Activated naive CD8-positive, alpha-beta T cell treated with anti-CD3 and anti-CD28 coated beads, Interleukin-2, amount 10 ng/mL, durations not matched to agents 7 days and 5 days (primary cell): ENCODE data around the gene CLIC3. TPM values are rescaled to one million over a fixed set of nuclear protein-coding genes. Genes with fewer than 3 reads are reported as not detected.

Experiments used
- ATAC-seq: fragments of 150-1000 bp; cut with Tn5 transposase; one replicate; pipeline ENCODE4 v1.10.0; 2021; ENCODE audit warnings: low read depth, moderate library complexity
- POLR2A ChIA-PET: fragments of 350-600 bp; sonication (Branson Sonifier 250); formaldehyde crosslinking; loops from one replicate; lab custom pipeline; 2021; ENCODE audit warnings: antibody characterized with exemption; lab: Charles Lee
- DNase-seq: peaks from one replicate; pipeline ENCODE4 v3.0.0; 2021
- H3K27ac Mint-ChIP-seq: one replicate; pipeline ENCODE4 v1.8.0; 2022; ENCODE audit warnings: mild to moderate bottlenecking, mixed read lengths
- H3K27me3 Mint-ChIP-seq: one replicate; pipeline ENCODE4 v1.8.0; 2022; ENCODE audit warnings: mild to moderate bottlenecking, moderate library complexity, mixed read lengths
- H3K36me3 Mint-ChIP-seq: one replicate; pipeline ENCODE4 v1.8.0; 2021; ENCODE audit warnings: mild to moderate bottlenecking, mixed read lengths
- H3K4me1 Mint-ChIP-seq: one replicate; pipeline ENCODE4 v1.8.0; 2021; ENCODE audit warnings: mixed read lengths
- H3K4me3 Mint-ChIP-seq: one replicate; pipeline ENCODE4 v1.8.0; 2022; ENCODE audit warnings: mild to moderate bottlenecking, moderate library complexity, mixed read lengths
- H3K9me3 Mint-ChIP-seq: one replicate; pipeline ENCODE4 v1.8.0; 2021; ENCODE audit warnings: mixed read lengths
- total RNA-seq, 2 experiments: library from RNA; stranded (reverse); gene quantifications; one replicate each; pipeline ENCODE4 v1.2.3, GENCODE V29; 2021

CLIC3 gene
- total RNA-seq, 2 experiments from 2014 or later: 13.3 to 14.7 TPM

DNA sequence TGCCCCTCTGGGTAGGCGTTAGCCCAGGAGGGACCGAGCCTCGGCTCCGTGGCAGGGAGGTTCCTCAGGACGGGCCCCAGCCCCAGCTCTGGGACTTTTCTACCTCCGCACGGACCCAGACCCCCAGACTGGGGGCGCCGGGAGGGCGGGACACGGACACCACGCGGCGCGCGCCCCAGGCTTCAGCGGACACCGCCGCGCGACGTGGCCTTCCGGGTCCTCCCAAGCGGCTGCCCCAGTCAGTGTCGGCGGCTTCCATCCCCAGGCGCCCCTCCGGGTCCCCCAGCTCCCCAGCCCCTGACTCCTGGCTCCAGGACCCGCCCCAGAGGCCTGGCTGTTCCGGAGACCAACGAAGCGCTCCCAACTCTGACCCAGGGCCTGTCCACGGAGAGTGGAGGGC lies 10.5 kb downstream of the CLIC3 start:
- no peaks in the 10 kb centered on the region for H3K36me3 Mint-ChIP-seq
- no peak overlapping the region for H3K27ac Mint-ChIP-seq
- no peak for DNase-seq
- H3K4me1 Mint-ChIP-seq: peaks cover 3% of the 10 kb centered on the region
- no peak overlapping the region for H3K4me3 Mint-ChIP-seq
- peaks cover 42% of the 10 kb centered on the region for H3K27me3 Mint-ChIP-seq
- POLR2A ChIA-PET: no interaction called here
- ATAC-seq: no peak
- no peaks in the 10 kb centered on the region for H3K9me3 Mint-ChIP-seq

DNA sequence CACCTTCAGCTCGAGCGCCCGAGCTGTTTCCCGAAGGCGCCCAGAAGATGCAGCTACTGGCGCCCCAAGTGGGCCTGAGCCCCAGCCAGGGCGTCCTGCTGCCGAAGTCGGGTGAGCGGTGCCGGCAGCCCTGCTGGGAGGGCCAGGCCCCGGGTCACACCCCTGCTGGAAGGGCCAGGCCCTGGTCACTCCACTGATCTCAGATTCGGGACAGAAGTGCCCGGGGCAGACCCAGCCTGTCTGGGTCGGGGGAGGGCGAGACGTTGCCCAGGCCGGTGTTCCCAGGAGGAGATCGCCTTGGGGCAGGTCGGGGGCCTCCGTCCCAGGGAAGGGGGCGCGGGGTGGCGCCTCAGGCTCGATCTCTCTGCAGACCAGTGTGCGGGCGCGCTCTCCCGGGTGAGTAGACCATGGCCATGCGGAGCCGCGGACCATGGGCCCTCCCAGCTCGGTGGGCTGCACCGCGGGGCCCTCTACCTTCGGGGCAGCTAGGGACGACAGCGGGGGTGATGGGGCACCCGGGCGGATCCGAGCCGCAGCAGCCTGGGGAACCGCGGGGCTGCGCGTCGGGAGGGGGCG lies 11.3 kb downstream of the CLIC3 start:
- Mint-ChIP-seq H3K27me3 (peaks cover 41% of the 10 kb centered on the region), H3K4me3 (no peak overlapping the region), H3K36me3 (no peaks in the 10 kb centered on the region), H3K27ac (no peak overlapping the region), H3K4me1 (peaks cover 3% of the 10 kb centered on the region), H3K9me3 (no peaks in the 10 kb centered on the region)
- ATAC-seq (peak; percentile 23), DNase-seq (no peak)
- POLR2A ChIA-PET: no interaction called here

DNA sequence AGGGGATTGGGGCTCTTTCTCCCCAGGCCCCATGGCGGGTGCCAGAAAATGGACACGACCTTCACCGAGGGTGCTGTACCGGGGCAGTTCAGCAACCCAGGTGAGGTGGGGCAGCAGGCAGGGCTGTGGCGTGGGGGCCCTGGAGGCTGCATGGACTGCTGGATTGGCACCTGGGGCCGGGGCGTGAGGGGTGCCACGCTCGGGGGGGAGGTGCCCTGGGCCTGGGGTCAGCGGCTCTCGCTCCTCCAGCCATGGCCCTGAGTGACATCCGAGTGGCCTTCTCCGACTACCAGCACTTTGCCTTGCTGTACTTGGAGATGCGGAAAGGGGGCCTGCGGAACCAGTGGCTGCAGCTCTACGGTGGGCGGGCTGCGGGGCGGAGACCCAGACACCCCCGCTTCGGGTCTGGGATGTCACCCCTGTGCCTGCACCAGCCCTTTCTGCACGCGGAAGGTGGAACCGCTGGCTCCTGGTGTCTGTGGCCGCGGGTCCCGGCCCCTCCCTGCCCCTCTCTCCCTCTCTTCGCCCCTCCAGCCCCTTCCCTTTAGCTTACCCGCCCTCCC lies 11.8 kb downstream of the CLIC3 start:
- peaks cover 36% of the 10 kb centered on the region for H3K27me3 Mint-ChIP-seq
- H3K27ac Mint-ChIP-seq: no peak overlapping the region
- ATAC-seq: no peak
- H3K9me3 Mint-ChIP-seq: no peaks in the 10 kb centered on the region
- peaks cover 3% of the 10 kb centered on the region for H3K4me1 Mint-ChIP-seq
- POLR2A ChIA-PET: no interaction called here
- no peaks in the 10 kb centered on the region for H3K36me3 Mint-ChIP-seq
- no peak for DNase-seq
- no peak overlapping the region for H3K4me3 Mint-ChIP-seq

DNA sequence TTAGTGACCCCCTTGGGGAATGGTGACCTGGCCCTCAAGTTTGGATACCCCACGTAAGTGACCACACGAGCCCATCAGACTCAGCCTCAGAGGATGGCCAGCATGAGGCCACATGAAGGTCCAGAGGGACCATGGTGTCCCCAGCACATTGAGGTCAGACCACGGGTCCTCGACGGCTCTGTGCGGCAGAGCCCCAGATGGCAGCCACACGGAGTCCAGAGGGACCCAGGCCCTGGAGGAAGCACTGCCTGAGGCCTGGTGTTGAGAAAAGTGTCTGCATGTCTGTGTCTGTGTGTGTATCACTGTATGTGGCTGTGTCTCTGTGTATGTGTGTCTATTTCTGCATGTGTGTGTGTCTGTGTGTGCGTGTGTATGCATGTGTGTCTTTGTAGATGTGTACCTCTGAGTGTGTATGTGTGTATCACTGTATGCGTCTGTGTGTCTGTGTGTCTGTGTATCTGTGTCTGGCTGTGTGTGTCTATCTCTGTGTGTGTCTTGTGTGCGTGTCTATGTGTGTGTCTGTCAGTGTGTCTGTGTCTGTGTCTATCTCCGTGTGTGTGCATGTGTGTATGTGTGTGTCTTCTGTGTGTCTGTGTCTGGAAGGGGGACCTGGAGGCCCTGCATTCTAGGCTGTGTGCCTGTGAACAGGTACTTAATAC lies 12.6 kb downstream of the CLIC3 start:
- POLR2A ChIA-PET: no interaction called here
- Mint-ChIP-seq H3K4me3 (no peak overlapping the region), H3K27ac (no peak overlapping the region)

DNA sequence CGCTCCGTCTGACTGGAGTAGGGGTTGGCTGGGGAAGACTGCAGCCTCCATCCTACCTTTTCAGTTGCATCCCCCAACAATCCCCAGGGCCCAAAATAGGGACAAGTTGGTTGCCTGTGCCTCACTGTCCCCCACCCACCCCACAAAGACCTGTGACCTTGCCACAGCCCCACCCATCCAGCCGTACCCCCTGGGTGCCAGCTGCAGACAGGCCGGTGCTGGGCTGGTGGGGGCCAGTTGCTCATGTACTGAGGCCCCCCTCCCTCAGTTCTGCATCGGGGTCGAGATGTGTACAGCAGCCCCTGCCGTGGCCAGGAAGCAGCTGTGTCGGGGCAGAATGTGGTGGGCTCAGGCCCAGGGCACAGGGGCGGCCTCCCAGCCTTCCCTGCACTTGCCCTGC lies 13.2 kb downstream of the CLIC3 start:
- Mint-ChIP-seq H3K36me3 (no peaks in the 10 kb centered on the region), H3K4me1 (peaks cover 3% of the 10 kb centered on the region), H3K27me3 (peaks cover 30% of the 10 kb centered on the region), H3K9me3 (no peaks in the 10 kb centered on the region), H3K4me3 (no peak overlapping the region), H3K27ac (no peak overlapping the region)
- no peak for DNase-seq
- POLR2A ChIA-PET: no interaction called here
- no peak for ATAC-seq

More for the DNA sequence above, 12.6 kb downstream of the CLIC3 start:
- DNase-seq: no peak
- H3K27me3 Mint-ChIP-seq: peaks cover 31% of the 10 kb centered on the region
- H3K4me1 Mint-ChIP-seq: peaks cover 3% of the 10 kb centered on the region
- H3K9me3 Mint-ChIP-seq: no peaks in the 10 kb centered on the region
- ATAC-seq: no peak
- no peaks in the 10 kb centered on the region for H3K36me3 Mint-ChIP-seq

DNA sequence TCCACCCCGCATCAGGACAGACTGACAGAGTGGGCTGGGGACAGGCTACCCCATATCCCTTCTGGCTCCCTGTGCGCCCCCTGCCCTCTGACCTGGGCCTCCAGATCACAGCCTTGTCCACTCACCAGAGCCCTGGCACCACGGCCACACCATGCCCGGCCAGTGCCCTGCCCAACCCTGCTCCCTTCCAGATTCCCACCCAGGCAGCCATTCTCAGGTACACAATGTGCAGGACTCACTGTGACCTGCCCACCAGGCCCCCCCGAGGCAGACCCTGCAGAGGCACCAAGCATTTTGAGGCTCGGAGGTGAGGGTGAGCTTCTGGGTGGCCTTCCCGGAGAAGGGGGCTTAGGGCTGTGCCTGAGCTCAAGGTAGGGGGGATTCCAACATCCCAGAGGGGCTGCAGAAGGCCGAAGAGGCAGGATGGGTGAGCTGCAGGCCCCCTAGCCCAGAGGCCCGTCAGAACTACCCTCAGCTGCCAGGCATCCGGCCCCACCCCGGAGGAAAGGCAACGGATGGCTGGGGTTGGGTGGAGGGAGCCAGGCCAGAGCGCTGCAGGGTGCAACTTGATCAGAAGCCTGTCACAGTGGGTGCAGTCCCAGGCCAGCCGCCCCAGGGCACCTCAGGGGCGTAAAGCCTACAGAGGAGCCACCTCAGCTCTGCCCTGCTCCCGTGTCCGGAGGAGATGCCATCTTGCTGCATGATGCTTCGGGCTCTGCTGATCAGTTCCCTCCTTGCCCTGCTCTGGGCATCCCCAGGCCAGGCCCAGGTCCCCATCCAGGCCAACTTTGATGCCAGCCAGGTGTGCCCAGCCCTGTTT lies 13.9 kb downstream of the CLIC3 start, which contains the start of gene LCNL1:
Gene LCNL1, plus strand, starts transcription at position 762 of the 820 bp plus-strand sequence. CDS start 594 bp downstream, outside the sequence.
- no peak within 1 kb of the TSS for H3K4me3 Mint-ChIP-seq
- ATAC-seq: no peak
- peaks cover 25% of the 10 kb centered on the region for H3K27me3 Mint-ChIP-seq
- no peak within 1 kb of the TSS for H3K27ac Mint-ChIP-seq
- peaks cover 2% of the 10 kb centered on the region for H3K4me1 Mint-ChIP-seq
- POLR2A ChIA-PET: interaction anchor here (1.1 to 1.6 kb wide), 2 partner anchors 10 to 148 kb away, joined by 5 to 6 read pairs; partner anchors contain the start of gene PAXX
- no peaks in the 10 kb centered on the region for H3K9me3 Mint-ChIP-seq
- no peaks in the 10 kb centered on the region for H3K36me3 Mint-ChIP-seq
- no peak for DNase-seq

DNA sequence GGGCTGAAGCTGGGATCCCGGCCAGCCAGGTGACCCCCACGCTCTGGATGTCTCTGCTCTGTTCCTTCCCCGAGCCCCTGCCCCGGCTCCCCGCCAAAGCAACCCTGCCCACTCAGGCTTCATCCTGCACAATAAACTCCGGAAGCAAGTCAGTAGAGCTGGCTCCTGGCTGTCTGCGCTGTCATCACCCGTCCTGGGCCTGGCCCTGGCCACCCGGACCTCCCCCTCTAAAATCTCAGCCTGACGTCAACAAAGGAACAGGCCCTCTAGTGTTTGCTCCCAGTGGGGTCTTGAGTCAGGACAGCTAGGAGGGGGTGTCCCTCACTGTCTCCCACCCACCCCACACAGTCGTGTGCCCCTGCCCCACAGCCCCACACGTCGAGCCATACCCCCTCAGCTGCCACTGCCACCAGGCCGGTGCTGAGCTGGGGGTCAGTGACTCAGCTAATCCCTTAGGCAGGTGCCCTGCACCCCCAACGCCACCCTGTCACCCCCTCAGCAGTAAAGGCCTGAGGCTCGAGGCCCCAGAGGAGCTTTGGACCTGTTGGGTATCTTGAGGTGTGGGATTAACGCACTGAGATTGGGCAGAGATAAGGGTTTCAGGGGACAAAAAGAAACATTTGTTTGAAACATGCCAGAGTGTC lies 14.7 kb downstream of the CLIC3 start:
- Mint-ChIP-seq H3K4me1 (peaks cover 2% of the 10 kb centered on the region), H3K27ac (no peak overlapping the region), H3K27me3 (peaks cover 20% of the 10 kb centered on the region), H3K4me3 (no peak overlapping the region), H3K9me3 (no peaks in the 10 kb centered on the region), H3K36me3 (no peaks in the 10 kb centered on the region)
- POLR2A ChIA-PET: interaction anchor here (1.1 to 1.6 kb wide), 2 partner anchors 11 to 147 kb away, joined by 5 to 6 read pairs; partner anchors contain the start of gene PAXX
- no peak for ATAC-seq
- no peak for DNase-seq

DNA sequence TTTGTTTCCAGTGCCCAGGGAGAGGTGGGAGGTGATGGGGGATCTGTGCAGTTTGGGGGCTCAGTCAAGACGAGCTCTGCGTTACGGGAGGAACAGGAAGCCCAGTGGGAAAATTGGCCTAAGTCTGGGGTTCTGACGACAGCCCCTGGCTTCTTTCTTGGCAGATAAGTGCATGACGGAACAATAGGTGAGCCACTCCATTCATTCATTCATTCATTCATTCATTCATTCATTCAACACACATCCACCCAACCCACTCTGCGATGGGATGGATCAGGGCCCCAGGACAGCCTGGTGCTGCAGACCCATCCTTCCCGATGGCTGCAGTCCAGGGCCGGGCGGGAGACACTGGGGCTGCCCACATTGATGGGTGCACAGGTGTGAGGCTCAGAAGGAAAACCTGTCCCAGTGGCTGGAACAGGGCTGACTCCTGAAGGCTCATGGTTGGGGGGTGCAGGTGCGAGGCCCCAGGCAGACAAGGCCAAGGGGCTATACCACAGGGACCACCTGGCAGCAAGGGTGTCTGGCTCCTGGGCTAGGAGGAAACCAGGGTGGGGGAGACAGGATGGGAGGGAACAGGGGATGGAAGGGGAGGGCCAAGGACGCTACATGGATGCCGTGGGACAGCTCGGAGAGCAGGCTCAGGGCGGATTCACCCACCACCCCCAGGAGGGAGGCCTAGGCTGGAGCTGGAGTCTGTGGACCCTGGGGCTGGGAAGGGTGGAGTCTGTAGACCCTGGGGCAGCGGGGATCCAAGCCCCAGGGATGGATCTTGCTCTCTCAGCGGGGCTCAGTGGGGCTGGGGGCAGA lies 15.5 kb downstream of the CLIC3 start:
- ATAC-seq: no peak
- no peak overlapping the region for H3K4me3 Mint-ChIP-seq

DNA sequence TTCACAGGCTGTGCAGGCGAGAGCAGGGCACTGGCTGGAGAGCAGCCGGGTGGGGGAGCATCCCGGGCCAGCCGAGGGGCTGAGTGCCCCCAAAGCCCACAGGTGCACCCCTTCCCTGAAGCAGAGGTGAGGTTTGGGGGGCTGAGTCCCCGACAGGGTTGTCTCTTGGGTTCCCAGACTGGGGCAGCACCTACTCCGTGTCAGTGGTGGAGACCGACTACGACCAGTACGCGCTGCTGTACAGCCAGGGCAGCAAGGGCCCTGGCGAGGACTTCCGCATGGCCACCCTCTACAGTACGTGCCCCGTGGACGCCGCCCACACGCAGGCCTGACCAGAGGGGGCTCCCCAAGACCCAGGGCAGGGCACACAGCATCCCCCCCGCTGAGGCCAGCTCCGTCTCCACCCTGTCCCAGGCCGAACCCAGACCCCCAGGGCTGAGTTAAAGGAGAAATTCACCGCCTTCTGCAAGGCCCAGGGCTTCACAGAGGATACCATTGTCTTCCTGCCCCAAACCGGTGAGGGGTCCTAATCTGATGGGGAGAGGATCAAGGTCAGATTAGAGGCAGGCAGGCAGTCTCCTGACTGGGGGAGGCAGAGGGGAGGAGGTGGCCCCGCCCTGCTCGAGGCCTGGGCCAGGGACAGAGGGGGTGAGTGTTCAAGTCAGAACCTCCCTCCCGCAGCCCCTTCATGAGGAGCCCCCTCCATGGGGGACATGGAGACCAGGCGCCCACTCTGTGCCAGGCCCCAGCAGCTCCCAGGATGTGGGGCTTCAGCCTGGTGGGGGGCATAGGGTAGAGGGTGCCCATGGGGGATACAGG lies 16.4 kb downstream of the CLIC3 start:
- no peak overlapping the region for H3K4me3 Mint-ChIP-seq
- peaks cover 7% of the 10 kb centered on the region for H3K4me1 Mint-ChIP-seq
- POLR2A ChIA-PET: no interaction called here
- no peaks in the 10 kb centered on the region for H3K36me3 Mint-ChIP-seq
- no peak for DNase-seq
- H3K27ac Mint-ChIP-seq: no peak overlapping the region
- ATAC-seq: no peak
- peaks cover 13% of the 10 kb centered on the region for H3K27me3 Mint-ChIP-seq
- H3K9me3 Mint-ChIP-seq: no peaks in the 10 kb centered on the region

More for the DNA sequence above, 15.5 kb downstream of the CLIC3 start:
- Mint-ChIP-seq H3K27me3 (peaks cover 13% of the 10 kb centered on the region), H3K27ac (no peak overlapping the region), H3K9me3 (no peaks in the 10 kb centered on the region), H3K4me1 (peaks cover 2% of the 10 kb centered on the region), H3K36me3 (no peaks in the 10 kb centered on the region)
- POLR2A ChIA-PET: no interaction called here
- DNase-seq: no peak

DNA sequence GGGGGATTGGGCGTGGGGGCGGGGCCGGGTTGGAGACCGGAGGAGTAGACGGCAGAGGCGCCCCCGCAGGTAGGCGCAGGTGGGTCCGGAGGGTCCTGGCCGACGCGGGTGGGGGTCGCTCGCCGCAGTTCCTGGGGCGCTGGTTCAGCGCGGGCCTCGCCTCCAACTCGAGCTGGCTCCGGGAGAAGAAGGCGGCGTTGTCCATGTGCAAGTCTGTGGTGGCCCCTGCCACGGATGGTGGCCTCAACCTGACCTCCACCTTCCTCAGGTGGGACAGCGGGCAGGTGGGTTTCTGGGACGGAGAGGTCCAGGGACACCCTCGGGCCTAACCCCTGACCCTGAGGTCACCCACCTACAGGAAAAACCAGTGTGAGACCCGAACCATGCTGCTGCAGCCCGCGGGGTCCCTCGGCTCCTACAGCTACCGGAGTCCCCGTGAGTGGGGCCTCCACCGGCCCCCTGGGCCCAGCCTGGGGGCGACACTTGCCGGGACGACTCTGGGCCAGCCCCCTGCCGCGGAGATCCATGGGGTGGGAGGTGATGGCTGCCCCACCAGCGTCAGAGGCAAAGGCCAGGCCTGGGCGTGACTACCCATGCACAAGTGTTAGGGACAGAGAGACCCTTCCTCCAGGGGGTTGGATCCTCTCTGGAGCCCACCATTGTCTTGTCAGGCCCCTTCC lies 17.4 kb downstream of the CLIC3 start:
- peaks cover 7% of the 10 kb centered on the region for H3K4me1 Mint-ChIP-seq
- POLR2A ChIA-PET: interaction anchor here (0.8 to 1.6 kb wide), 3 partner anchors 13 to 17 kb away, joined by 3 to 8 read pairs (median 3); partner anchors contain the start of genes CLIC3 and PAXX
- H3K27me3 Mint-ChIP-seq: peaks cover 6% of the 10 kb centered on the region
- no peak for DNase-seq
- H3K4me3 Mint-ChIP-seq: no peak overlapping the region
- no peaks in the 10 kb centered on the region for H3K36me3 Mint-ChIP-seq
- no peaks in the 10 kb centered on the region for H3K9me3 Mint-ChIP-seq
- H3K27ac Mint-ChIP-seq: no peak overlapping the region
- ATAC-seq: no peak
